ENCODE results near the gene KCNIP1.

Gene KCNIP1

DNA sequence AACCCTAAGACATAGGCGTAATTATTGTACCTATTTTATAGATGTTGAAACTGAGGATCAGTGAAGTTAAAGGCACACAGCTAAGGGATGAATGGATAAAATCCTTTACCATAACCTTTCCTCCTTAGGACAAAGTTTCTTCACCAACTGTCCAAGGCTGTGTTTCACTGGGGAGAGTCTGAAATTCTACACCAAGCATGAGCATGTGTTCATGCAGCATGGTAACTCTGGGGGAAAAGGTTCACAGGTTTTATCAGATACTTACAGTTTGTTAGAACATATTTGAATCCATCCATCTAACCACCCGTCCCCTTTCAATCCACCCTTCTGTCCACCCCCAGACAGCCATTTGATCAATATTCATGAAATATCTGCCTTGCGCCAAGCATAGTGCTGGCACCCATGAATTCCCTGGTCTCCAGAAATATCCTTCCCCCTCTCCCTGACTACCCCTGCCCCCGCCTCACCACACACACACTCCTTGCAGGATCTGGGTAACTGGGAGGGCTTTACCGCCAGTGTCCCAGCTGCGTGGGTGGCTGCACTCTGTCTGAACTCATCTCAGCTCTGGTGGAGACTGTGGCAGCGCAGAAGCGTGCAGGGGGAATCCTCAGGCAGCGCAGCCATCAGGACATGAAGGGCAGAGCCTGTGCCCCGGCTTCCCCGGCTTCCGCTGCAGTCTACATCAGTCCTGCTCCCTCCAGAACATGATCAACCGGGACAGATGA is 6.3 kb upstream of the KCNIP1 start:
- Histone ChIP-seq H3F3A (ENCODE audit: insufficient read depth, low read length) (no peaks in the 10 kb centered on the region), H3K4me2 (ENCODE audit: low read length) (no peak overlapping the region), H3K9me2 (ENCODE audit: low read depth, low read length) (no peaks in the 10 kb centered on the region), H3K27ac (ENCODE audit: low read depth, low read length, poor library complexity, severe bottlenecking) (no peak overlapping the region), H3K4me3 (ENCODE audit: low read depth, low read length, poor library complexity, severe bottlenecking) (no peak overlapping the region), H3K9ac (ENCODE audit: low read length) (no peak overlapping the region), H3K79me2 (ENCODE audit: insufficient read depth, low read length) (no peaks in the 10 kb centered on the region), H3K9me3 (ENCODE audit: low read length) (no peaks in the 10 kb centered on the region), H3K27me3 (ENCODE audit: insufficient read depth, low read length) (0 out of 2 replicates have a peak, but pooled peaks cover 6% of the 10 kb centered on the region), H3K36me3 (ENCODE audit: insufficient read depth, low read length) (no peaks in the 10 kb centered on the region), H3K4me1 (ENCODE audit: insufficient read depth, low read length, severe bottlenecking) (no peaks in the 10 kb centered on the region), H2AFZ (ENCODE audit: low read length) (no peak overlapping the region), H4K20me1 (ENCODE audit: insufficient read depth, low read length) (no peaks in the 10 kb centered on the region)
- TF ChIP-seq, protein P1, sequence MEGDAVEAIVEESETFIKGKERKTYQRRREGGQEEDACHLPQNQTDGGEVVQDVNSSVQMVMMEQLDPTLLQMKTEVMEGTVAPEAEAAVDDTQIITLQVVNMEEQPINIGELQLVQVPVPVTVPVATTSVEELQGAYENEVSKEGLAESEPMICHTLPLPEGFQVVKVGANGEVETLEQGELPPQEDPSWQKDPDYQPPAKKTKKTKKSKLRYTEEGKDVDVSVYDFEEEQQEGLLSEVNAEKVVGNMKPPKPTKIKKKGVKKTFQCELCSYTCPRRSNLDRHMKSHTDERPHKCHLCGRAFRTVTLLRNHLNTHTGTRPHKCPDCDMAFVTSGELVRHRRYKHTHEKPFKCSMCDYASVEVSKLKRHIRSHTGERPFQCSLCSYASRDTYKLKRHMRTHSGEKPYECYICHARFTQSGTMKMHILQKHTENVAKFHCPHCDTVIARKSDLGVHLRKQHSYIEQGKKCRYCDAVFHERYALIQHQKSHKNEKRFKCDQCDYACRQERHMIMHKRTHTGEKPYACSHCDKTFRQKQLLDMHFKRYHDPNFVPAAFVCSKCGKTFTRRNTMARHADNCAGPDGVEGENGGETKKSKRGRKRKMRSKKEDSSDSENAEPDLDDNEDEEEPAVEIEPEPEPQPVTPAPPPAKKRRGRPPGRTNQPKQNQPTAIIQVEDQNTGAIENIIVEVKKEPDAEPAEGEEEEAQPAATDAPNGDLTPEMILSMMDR (IDR thresholded peaks at IDR 0.05; ENCODE audit: low read length), result no peak
- no peak for TF ChIP-seq EZH2 (IDR thresholded peaks at IDR 0.05; ENCODE audit: borderline replicate concordance, low read length)

DNA sequence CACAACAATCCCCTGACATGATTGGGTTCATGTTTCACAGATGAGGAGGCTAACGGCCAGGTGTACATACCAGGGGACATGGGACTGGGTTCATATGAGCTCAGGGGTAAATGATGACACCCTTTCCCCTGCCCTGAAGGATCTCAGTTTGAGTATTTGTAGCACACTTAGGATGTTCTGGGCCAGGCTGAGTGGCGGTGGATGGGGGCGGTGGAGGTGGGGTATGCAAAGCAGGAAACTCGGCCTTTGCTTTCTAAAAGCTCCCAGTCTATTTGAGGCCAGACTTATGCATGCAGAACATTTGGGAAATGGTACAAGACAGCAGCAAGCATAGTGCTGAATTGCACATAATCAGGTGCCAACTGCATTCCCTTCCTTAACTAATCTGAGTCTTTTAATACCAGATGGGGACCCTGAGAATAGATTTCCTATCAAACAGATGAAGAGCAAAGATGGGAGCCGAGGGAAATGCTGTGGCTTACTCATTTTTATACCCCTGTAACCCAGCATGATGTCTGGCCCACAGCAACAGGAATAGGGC is 4.9 kb upstream of the KCNIP1 start:
- H3K4me2 ChIP-seq (ENCODE audit: low read length), result no peak overlapping the region
- no peaks in the 10 kb centered on the region for H4K20me1 ChIP-seq (ENCODE audit: insufficient read depth, low read length)
- no peaks in the 10 kb centered on the region for H3K9me3 ChIP-seq (ENCODE audit: low read length)
- no peak overlapping the region for H2AFZ ChIP-seq (ENCODE audit: low read length)
- TF ChIP-seq, protein P1 (IDR thresholded peaks at IDR 0.05; ENCODE audit: low read length), result no peak
- TF ChIP-seq EZH2 (IDR thresholded peaks at IDR 0.05; ENCODE audit: borderline replicate concordance, low read length), result no peak
- H3K27me3 ChIP-seq (ENCODE audit: insufficient read depth, low read length), result 0 out of 2 replicates have a peak, but pooled peaks cover under 1% of the 10 kb centered on the region
- H3F3A ChIP-seq (ENCODE audit: insufficient read depth, low read length), result no peaks in the 10 kb centered on the region
- no peaks in the 10 kb centered on the region for H3K36me3 ChIP-seq (ENCODE audit: insufficient read depth, low read length)
- no peaks in the 10 kb centered on the region for H3K9me2 ChIP-seq (ENCODE audit: low read depth, low read length)
- H3K4me1 ChIP-seq (ENCODE audit: insufficient read depth, low read length, severe bottlenecking), result no peaks in the 10 kb centered on the region
- no peak overlapping the region for H3K9ac ChIP-seq (ENCODE audit: low read length)
- no peak overlapping the region for H3K27ac ChIP-seq (ENCODE audit: low read depth, low read length, poor library complexity, severe bottlenecking)
- H3K79me2 ChIP-seq (ENCODE audit: insufficient read depth, low read length), result no peaks in the 10 kb centered on the region
- no peak overlapping the region for H3K4me3 ChIP-seq (ENCODE audit: low read depth, low read length, poor library complexity, severe bottlenecking)

DNA sequence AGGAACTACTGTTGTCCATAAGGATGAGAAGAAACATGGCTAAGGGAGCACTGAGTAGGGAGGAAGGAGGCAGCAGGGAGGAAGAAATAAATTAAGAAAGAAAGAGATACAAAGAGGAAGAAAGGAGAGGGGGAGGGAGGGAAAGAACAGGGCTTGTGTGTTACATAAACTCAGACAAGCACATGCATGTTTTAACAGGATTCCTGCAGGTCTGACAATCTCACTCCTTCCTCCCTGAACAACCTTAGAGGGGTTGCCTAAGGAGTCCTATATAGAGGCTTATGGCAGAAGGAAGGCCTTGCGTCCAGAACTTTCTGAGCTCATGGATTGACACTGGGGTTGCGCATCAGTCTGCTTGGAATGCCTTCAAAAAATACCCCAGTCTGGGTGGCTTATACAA is 4.2 kb upstream of the KCNIP1 start:
- Histone ChIP-seq H3K27ac (ENCODE audit: low read depth, low read length, poor library complexity, severe bottlenecking) (no peak overlapping the region), H3K4me3 (ENCODE audit: low read depth, low read length, poor library complexity, severe bottlenecking) (no peak overlapping the region), H3F3A (ENCODE audit: insufficient read depth, low read length) (no peaks in the 10 kb centered on the region), H3K27me3 (ENCODE audit: insufficient read depth, low read length) (no peaks in the 10 kb centered on the region), H4K20me1 (ENCODE audit: insufficient read depth, low read length) (no peaks in the 10 kb centered on the region), H3K36me3 (ENCODE audit: insufficient read depth, low read length) (no peaks in the 10 kb centered on the region), H3K9ac (ENCODE audit: low read length) (no peak overlapping the region), H3K9me3 (ENCODE audit: low read length) (no peaks in the 10 kb centered on the region), H2AFZ (ENCODE audit: low read length) (no peak overlapping the region), H3K4me2 (ENCODE audit: low read length) (no peak overlapping the region), H3K9me2 (ENCODE audit: low read depth, low read length) (no peaks in the 10 kb centered on the region), H3K79me2 (ENCODE audit: insufficient read depth, low read length) (no peaks in the 10 kb centered on the region), H3K4me1 (ENCODE audit: insufficient read depth, low read length, severe bottlenecking) (no peaks in the 10 kb centered on the region)
- TF ChIP-seq, protein P1 (IDR thresholded peaks at IDR 0.05; ENCODE audit: low read length), result no peak
- no peak for TF ChIP-seq EZH2 (IDR thresholded peaks at IDR 0.05; ENCODE audit: borderline replicate concordance, low read length)
